HG03342 (cell line): Measurements from ENCODE around the gene PCDHGC3.

Source experiments
- ATAC-seq: cut with Tn5 transposase; IDR thresholded peaks from one replicate; pipeline ENCODE4 v1.9.1; 2021; ENCODE audit warnings: mild to moderate bottlenecking, moderate library complexity; ENCODE audit not compliant: unreplicated experiment

PCDHGC3 gene

DNA sequence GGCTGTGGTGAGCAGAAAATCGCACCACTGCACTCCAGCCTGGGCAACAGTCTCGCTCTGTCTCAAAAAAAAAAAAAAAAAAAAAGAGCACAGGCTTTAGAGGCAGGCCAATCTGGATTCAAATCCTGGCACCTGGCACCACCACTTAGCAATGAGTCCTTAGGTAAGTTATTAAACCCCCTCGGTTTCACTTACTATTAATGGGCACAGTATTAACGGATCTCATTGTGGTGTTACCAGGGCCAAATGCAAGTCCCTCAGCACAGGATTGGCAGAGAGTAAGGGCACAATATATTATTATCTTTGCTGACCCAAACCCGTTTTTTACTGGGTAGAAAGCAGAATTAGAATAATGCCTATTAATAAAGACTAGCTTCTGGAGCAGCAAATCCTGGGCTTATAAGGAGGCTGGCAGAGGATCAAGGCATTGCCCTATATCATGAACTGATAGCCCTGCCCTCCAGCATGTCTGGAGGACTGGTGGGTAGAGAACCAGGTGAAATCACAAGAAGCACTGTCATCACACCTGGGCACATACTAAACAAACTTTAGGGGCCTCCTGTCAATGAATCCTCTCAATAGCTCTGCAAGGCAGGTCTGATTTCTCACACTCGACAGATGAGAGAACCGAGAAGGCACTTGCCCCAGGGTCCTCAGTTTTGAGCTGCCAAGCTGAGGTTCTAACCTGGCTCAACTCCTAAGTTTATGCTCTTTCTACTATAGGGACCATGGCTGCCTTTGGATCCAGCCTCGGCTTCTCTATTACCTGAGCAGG, 30.8 kb downstream of the PCDHGC3 start:
- no peak for ATAC-seq

DNA sequence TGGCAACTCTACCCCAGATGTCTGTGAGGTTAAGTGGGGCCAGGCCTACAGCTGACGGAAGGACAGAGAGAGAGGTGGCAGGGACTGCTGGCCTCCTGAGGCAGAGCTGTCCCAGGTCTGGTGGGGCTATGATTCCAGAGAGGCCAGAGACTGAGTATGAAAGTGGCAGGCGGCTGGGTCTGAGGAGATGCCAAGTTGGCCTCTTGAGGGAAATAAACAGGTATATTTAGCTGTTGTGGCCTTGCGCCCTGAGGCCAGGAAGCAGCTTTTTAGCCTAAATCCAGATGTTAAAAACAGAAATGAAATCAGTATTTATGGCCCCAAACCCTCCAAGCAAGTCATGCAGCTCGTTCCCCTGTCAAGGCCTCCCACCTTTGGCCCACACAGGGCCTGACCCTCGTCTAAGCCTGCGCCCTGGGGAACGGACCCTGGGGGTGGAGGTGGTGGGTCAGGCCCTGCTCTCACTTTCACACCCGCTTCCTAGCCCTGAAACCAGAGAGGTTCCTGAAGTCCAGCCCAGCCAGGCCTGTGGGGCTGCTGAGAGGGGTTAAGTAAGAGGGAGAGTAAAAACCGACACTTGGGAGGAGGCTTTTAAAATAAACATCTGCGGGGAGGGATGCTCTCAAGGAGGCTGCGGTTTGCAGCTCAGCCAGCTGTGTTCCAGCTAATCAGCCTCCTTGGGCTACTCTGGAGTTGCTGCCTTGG, 31.8 kb downstream of the PCDHGC3 start:
- ATAC-seq, result peak; percentile 36

DNA sequence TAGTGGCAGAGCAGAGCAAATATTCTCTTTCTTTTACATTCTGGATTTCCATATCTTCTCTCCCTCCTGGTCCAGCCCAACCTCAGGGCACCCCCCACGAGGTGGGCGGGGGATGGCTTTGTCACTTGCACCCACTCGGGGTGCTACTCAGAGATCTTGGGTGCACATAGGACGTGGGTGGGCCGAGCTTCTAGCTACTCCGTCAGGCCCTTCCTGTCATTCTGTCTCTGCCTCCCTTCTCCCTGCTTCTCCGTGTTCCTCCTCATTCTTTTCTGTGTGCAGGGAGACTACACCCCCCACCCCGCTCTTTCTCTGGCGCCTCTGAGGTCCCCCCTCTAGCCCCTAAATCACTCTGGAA, 32.7 kb downstream of the PCDHGC3 start:
- no peak for ATAC-seq

DNA sequence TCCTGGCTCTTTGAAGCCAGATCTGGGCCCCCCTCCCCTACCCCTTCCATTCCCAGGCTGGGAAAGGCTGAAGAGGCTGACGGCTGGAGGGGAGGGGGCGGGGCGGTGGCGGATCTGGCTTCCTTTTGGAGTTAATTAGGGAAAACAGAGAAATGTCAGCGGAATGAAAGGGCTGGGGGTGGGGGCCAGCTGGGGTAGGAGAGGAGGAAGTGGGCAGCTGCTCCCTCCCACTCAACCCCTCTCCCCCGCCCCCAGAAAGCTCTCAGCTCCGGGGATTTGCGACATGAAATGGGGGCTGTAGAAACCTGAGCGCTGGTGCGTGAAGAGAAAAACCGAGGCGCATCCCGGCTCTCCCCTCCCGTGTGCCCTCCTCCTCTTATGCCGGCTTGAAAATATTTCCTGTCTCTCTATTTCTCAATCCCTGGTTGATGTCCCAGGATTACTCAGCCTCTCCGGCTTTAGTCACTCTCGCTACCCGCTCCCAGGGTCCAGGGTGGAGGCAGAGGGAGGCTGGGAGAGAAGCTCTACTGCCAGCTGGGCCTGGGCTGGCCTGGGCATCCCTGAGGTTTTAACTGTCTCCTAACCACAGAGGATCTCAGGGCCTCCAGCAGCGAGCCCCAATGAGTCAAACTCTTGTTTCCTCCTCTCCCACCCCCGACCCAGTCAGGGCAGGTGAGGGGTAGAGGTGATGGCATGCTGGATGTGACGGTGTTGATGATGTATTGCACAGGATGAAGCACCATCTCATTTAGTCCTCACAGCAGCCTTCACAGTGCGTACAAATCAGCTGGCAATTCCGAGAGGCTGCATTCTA, 33.2 kb downstream of the PCDHGC3 start:
- no peak for ATAC-seq

DNA sequence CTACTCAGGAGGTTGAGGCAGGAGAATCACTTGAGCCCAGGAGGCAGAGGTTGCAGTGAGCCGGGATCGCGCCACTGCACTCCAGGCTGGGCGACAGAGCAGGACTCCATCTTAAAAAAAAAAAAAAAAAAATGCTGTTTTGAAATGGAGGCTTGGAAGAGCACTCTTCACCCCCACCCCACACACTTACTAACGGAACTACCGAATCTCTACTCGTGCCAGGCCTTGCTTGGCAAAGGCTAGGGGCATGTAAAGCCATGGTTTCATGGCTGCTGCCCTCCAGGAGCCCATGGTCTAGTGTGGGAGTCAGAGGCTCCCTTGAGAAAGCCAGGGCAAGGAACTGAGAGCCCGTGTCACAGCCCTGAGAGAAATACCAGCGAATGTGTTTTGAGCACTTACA, 34.4 kb downstream of the PCDHGC3 start:
- no peak for ATAC-seq

DNA sequence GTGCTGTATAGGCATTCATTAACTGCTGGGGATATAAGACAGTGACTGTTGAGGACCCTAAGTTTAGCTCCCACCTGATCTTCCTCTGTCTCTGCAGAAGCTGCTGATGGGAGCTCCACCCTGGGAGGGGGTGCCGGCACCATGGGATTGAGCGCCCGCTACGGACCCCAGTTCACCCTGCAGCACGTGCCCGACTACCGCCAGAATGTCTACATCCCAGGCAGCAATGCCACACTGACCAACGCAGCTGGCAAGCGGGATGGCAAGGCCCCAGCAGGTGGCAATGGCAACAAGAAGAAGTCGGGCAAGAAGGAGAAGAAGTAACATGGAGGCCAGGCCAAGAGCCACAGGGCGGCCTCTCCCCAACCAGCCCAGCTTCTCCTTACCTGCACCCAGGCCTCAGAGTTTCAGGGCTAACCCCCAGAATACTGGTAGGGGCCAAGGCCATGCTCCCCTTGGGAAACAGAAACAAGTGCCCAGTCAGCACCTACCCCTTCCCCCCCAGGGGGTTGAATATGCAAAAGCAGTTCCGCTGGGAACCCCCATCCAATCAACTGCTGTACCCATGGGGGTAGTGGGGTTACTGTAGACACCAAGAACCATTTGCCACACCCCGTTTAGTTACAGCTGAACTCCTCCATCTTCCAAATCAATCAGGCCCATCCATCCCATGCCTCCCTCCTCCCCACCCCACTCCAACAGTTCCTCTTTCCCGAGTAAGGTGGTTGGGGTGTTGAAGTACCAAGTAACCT, 35.3 kb downstream of the PCDHGC3 start:
- peak; percentile 38 for ATAC-seq

DNA sequence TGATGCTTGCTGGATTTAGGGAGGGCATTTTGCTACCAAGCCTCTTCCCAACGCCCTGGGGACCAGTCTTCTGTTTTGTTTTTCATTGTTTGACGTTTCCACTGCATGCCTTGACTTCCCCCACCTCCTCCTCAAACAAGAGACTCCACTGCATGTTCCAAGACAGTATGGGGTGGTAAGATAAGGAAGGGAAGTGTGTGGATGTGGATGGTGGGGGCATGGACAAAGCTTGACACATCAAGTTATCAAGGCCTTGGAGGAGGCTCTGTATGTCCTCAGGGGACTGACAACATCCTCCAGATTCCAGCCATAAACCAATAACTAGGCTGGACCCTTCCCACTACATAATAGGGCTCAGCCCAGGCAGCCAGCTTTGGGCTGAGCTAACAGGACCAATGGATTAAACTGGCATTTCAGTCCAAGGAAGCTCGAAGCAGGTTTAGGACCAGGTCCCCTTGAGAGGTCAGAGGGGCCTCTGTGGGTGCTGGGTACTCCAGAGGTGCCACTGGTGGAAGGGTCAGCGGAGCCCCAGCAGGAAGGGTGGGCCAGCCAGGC, 36.1 kb downstream of the PCDHGC3 start:
- ATAC-seq, result no peak

DNA sequence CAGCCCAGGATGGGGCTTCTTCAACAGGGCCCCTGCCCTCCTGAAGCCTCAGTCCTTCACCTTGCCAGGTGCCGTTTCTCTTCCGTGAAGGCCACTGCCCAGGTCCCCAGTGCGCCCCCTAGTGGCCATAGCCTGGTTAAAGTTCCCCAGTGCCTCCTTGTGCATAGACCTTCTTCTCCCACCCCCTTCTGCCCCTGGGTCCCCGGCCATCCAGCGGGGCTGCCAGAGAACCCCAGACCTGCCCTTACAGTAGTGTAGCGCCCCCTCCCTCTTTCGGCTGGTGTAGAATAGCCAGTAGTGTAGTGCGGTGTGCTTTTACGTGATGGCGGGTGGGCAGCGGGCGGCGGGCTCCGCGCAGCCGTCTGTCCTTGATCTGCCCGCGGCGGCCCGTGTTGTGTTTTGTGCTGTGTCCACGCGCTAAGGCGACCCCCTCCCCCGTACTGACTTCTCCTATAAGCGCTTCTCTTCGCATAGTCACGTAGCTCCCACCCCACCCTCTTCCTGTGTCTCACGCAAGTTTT, 36.7 kb downstream of the PCDHGC3 start:
- no peak for ATAC-seq

DNA sequence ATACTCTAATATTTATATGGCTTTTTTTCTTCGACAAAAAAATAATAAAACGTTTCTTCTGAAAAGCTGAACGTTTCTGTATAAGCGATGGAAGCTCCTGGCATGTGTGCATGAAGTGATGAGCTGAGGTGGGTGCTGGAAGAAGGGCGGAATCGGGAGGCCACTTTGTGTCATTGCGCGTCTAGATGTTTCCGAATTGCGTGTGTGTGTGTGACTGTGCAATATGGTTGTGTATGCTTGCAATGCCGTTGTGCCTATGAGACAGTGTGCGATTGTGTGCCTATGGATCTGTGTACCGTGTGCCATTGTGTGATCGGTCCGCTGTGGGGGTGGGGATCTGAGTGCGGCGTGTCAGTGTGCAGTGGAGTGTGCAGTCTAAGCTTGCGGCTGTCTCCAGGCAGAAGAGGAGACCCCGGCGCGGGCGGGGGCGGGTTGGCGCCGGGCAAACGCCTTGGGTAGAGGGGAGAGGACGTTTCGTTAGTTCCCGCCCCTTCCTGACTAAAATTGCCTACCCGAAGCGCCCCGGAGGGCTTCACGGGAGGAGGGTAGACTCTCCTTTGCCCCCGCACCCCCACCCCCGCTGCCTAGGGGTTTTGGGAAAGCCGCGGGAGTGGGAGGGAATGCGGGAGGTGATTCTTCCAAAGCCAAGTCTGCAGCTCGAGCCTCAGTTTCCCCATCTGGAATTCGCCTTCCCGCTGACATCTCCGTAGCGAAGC, 37.3 kb downstream of the PCDHGC3 start:
- ATAC-seq, result no peak

DNA sequence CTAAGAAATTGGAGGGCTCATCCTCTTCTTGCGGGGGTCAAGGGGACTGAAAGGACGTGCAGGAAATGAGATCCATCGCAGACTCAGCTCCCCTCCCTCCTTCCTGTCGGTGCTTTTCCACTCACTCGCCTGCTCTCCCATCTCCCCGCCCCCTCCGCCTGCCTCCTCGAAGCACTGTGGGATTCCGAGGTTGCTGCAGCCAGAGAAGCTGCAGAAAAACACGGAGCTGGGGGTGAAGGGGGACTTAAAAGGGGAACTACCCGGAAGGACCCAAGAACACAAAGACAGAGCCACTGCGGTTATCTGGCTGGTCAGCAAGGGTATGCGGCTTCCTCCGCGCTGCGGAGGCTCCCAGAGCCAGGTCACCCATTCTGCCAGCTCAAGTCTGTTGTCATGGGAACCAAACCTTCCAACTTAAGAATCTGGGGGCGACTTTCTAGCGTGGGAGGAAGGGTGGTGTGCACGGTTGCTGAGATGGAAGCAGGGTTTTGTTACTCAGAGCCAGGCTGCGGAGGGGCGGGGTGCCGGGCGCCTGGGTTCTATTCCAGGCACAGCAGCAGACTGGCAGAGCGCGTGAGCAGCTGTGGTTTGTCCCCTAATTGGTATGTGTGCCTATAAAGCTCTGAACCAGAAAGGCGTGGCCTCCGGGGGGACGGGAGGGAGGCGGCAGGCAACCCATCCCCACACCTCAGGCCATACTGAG, 38.0 kb downstream of the PCDHGC3 start:
- ATAC-seq, result peak; percentile 24

DNA sequence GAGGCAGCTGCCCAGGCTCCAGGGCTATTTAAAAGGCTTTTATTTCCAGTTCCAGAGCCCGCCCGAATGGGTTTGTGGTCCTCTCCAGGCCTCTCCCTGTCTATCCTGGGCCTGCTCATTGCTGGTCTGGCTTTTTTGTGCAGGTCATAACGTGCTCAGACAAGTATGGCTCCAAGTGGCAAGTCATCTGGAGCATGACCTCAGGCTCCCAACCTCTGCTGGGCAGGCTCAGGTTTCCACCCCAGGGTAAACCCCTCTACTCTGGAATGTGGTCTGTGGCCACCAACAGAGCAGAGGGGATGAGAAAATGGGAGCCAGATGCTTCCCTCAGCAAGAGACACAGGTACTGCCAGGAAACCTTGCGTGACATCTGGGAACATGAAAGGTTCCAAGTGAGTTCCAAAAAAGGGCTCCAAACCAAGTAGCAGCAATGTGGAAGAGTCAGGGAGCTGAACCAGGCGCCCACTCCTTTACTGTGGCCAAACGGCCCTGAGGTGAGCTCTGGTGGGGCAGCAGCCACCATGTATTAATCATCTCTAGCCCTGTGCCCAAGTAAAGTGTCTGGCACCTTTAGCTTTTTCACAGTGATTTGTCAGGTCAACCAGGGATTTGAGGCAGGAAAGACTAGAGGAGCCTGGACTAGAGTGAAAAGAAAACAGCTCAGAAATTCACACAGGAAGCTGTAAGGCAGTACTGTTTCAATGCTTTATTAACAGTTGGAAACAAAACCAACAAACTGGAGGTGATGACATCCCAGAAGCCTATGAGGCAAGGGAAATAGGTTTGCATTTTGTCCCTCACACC, 38.8 kb downstream of the PCDHGC3 start:
- ATAC-seq, result no peak

DNA sequence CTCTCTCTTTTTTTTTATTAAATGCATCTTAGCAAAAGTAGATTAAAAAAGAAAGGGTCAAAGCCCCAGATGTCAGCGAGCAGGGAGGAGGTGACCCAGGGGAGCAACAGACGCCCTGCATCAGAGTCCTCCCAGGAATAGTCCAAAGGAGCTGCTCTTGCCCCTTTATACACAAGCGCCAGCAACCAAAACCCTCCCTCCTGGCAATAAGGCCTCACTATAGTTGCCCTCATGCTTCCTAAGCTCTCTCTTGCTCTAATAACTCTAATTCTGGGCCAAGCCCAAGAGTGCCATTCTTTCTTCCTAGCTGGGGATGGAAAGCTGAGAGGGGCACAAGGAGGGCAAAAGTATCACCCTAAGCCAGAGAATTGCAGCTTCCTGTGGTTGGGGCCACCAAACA, 39.4 kb downstream of the PCDHGC3 start:
- no peak for ATAC-seq

DNA sequence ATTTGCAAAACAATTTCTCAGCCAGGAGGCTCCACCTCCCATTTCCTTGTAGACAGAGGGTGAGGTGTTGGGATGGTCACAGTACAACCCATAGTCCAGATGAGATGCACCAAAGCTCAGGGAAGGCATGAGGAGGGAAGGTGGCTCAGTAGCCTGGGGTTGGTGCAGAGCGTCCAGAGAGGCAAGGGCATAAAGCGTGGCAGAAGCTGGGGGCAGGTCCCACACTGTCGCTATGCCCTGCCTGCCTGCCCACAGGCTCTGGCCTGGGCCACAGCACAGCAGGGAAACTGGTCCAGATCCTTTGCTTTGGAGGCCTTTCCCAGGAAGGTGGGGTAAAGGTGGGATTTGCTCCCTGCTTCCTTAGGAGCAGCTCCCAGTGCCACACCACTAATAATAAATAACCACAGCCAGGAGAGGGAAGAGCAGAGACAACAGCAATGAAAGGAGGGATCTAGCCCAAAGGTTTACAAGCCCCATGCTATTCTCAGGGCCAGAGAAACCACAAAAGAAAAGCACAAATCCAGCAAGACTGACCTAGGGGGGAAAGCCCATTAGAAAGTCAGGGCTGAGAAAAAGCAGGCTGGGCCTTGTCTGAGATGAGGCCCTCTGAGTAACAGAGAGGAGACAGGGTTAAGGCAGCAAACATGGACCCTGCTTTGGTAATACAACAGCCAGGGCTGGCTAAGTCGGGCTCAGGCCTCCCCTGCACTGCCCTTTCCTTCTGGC, 40.3 kb downstream of the PCDHGC3 start:
- ATAC-seq, result no peak

DNA sequence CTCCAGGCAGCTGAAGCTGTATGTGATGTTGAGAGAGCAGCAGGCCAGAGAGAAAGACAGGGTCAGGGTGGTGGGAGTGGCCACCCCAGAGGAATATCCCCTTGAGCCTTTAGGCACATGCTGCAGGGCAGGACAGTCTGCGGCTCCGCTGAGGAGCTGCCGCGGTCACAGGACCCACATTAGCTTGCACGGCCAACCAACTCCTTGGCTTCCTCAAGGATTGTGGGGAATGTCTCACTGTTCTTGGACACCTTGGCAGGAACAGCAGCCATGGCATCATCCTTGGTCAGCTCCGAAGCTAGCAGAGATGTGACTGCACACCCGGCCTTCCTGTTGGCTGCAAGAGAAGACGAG, 40.9 kb downstream of the PCDHGC3 start:
- no peak for ATAC-seq

DNA sequence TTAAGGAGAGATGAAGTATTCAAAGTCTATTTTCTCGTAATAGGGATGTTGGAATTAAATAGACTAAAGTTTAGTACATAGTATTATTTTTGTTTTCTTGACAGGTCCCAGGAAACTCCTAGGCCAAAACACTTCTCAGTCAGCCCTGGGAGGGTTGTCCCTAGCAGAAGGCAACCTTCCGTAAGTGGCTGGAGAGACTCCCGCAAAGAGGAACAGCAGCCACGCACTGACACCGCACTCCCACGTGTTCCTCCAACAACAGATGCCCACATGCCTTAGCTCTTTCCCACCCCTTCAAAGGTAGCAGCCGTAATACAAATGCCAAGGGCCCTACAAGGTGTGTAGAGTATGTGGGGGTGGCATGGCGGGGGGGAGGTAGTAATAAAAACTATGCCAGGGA, 41.5 kb downstream of the PCDHGC3 start:
- ATAC-seq, result no peak

DNA sequence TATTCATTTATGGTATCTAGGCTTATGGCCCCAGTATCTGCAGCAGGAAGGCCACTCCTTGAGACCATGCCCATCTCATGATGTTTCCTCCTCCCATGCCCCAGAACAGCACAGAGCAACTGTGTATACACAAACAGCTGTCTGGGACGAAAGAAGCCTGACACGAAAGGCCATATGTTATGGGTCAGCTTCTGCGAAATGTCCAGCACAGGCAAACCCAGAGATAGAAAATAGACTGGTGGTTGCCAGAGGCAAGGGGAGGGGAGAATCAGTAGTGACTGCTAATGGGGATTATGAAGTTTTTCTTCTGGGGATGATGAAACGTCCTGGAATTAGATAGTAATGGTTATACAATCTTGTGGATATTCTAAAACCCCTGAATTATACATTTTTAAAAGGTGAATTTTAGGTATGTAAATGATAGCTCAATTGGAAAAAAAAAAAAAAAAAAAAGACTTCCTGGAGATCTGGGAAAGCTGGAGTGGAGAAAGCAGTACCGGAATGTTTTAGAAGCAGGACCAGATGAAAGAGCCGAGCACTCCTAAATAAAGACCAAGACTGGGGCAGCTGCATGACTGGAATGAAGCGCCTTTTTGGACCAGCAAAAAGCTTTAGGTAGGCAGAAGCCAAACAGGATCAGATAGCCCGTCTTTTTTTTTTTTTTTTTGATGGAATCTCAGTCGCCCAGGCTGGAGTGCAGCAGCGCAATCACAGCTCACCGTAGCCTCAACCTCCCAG, 42.3 kb downstream of the PCDHGC3 start:
- no peak for ATAC-seq

DNA sequence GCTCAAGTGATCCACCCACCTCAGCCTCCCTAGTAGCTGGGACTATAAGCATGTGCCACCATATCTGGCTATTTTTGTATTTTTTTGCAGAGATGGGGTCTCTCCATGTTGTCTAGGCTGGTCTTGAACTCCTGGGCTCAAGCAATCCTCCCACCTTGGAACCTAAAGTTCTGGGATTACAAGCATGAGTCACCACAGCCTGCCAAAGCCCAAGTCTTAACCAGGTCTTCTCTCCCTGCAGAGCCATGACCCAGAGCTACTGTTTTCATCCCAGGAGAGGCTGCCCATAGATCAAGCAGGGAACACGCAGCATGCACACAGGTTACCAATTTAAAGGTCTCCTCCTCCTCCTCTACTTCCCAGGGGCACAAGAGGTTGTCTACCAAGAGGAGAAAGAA, 42.9 kb downstream of the PCDHGC3 start:
- ATAC-seq, result no peak
